Measurements from ENCODE around the gene CCL26. TPM values are rescaled to one million over a fixed set of nuclear protein-coding genes. Genes with fewer than 3 reads are reported as not detected.

CCL26 gene
- total and polyA plus RNA-seq, 2 of the 13 experiments (the other 11 are each of a cell fraction or from before 2014, with no cell fraction given), result 0.16 TPM; not detected in 1

DNA sequence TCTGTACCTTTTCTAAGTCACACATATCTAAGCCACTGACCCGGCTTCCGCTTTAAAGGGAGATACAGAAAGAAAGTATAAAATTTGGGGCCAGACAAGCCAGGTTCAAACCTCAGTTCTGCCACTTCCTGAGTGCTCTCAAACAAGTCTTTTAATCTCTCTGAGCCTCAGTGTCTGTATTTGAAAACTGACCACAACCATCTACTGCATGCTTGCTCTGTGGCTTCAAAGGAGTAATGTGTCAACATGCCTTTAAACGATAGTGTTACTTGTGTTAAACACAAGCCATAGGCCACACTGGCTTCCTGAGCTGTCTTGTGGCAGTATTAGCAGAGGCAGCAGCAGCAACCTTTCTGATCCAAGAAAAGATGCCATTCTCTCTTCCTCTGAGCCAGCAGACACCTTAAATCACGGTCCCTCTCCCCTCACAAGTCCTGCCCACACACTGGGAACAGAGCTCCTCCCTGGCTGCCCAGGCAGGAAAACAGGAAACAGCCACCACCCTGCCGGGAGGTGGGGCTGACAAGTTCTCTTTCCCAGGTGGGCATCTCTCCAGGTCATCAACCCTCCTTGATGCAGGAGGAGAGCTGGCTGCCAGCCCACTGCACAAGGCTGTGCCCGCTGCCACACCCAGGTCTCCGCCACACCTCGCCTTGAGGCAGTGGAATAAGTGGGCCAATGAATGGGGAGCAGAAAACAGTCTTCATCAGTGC is 44.0 kb downstream of the CCL26 start (continued):
- TF ChIP-seq ZNF207 (IDR thresholded peaks at IDR 0.05; ENCODE audit: borderline replicate concordance), result no peak
- TF ChIP-seq ISL2 (CRISPR knock-in tag; IDR thresholded peaks at IDR 0.05), result peak; percentile 51
- TF ChIP-seq BHLHE40 (IDR thresholded peaks at IDR 0.05; ENCODE audit: low read length), result 0 out of 2 replicates have a peak, but pooled peaks have one; percentile 34
- 0 out of 2 replicates have a peak, but pooled peaks have one; percentile 38 for TF ChIP-seq ZFP1 (CRISPR knock-in tag; IDR thresholded peaks at IDR 0.05)
- TF ChIP-seq, protein P1, sequence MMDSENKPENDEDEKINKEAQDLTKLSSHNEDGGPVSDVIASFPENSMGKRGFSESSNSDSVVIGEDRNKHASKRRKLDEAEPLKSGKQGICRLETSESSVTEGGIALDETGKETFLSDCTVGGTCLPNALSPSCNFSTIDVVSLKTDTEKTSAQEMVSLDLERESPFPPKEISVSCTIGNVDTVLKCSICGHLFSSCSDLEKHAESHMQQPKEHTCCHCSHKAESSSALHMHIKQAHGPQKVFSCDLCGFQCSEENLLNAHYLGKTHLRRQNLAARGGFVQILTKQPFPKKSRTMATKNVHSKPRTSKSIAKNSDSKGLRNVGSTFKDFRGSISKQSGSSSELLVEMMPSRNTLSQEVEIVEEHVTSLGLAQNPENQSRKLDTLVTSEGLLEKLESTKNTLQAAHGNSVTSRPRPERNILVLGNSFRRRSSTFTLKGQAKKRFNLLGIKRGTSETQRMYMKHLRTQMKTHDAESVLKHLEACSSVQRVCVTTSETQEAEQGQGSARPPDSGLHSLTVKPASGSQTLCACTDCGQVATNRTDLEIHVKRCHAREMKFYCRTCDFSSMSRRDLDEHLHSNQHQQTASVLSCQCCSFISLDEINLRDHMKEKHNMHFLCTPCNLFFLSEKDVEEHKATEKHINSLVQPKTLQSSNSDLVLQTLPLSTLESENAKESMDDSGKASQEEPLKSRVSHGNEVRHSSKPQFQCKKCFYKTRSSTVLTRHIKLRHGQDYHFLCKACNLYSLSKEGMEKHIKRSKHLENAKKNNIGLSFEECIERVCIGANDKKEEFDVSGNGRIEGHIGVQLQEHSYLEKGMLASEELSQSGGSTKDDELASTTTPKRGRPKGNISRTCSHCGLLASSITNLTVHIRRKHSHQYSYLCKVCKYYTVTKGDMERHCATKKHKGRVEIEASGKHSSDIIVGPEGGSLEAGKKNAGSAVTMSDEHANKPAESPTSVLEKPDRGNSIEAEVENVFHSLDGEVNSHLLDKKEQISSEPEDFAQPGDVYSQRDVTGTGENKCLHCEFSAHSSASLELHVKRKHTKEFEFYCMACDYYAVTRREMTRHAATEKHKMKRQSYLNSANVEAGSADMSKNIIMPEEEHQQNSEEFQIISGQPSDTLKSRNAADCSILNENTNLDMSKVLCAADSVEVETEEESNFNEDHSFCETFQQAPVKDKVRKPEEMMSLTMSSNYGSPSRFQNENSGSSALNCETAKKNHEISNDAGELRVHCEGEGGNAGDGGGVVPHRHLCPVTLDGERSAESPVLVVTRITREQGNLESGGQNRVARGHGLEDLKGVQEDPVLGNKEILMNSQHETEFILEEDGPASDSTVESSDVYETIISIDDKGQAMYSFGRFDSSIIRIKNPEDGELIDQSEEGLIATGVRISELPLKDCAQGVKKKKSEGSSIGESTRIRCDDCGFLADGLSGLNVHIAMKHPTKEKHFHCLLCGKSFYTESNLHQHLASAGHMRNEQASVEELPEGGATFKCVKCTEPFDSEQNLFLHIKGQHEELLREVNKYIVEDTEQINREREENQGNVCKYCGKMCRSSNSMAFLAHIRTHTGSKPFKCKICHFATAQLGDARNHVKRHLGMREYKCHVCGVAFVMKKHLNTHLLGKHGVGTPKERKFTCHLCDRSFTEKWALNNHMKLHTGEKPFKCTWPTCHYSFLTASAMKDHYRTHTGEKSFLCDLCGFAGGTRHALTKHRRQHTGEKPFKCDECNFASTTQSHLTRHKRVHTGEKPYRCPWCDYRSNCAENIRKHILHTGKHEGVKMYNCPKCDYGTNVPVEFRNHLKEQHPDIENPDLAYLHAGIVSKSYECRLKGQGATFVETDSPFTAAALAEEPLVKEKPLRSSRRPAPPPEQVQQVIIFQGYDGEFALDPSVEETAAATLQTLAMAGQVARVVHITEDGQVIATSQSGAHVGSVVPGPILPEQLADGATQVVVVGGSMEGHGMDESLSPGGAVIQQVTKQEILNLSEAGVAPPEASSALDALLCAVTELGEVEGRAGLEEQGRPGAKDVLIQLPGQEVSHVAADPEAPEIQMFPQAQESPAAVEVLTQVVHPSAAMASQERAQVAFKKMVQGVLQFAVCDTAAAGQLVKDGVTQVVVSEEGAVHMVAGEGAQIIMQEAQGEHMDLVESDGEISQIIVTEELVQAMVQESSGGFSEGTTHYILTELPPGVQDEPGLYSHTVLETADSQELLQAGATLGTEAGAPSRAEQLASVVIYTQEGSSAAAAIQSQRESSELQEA (CRISPR knock-in tag; IDR thresholded peaks at IDR 0.05; ENCODE audit: not compliant biosample characterization), result no peak
- TF ChIP-seq, protein P2, sequence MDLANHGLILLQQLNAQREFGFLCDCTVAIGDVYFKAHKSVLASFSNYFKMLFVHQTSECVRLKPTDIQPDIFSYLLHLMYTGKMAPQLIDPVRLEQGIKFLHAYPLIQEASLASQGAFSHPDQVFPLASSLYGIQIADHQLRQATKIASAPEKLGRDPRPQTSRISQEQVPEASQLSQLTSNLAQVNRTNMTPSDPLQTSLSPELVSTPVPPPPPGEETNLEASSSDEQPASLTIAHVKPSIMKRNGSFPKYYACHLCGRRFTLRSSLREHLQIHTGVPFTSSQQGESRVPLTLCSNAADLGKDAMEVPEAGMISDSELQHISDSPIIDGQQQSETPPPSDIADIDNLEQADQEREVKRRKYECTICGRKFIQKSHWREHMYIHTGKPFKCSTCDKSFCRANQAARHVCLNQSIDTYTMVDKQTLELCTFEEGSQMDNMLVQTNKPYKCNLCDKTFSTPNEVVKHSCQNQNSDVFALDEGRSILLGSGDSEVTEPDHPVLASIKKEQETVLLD (CRISPR knock-in tag; IDR thresholded peaks at IDR 0.05; ENCODE audit: low read depth), result no peak
- no peak for TF ChIP-seq ZNF136 (CRISPR knock-in tag; IDR thresholded peaks at IDR 0.05; ENCODE audit: low read depth)
- TF ChIP-seq, protein P3, sequence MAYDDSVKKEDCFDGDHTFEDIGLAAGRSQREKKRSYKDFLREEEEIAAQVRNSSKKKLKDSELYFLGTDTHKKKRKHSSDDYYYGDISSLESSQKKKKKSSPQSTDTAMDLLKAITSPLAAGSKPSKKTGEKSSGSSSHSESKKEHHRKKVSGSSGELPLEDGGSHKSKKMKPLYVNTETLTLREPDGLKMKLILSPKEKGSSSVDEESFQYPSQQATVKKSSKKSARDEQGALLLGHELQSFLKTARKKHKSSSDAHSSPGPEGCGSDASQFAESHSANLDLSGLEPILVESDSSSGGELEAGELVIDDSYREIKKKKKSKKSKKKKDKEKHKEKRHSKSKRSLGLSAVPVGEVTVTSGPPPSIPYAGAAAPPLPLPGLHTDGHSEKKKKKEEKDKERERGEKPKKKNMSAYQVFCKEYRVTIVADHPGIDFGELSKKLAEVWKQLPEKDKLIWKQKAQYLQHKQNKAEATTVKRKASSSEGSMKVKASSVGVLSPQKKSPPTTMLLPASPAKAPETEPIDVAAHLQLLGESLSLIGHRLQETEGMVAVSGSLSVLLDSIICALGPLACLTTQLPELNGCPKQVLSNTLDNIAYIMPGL (CRISPR knock-in tag; IDR thresholded peaks at IDR 0.05; ENCODE audit: borderline replicate concordance in 1 of 2, low read depth in 1 of 2), result peak in 1 of 2 experiments; percentile 42; a peak in 1 of 4 replicates
- 0 out of 2 replicates have a peak, but pooled peaks have one; percentile 25 for TF ChIP-seq RXRA (CRISPR knock-in tag; IDR thresholded peaks at IDR 0.05)
- TF ChIP-seq ZBTB21 (CRISPR knock-in tag; IDR thresholded peaks at IDR 0.05), result no peak
- TF ChIP-seq CEBPG (CRISPR knock-in tag; IDR thresholded peaks at IDR 0.05), result peak; percentile 39
- no peak for TF ChIP-seq TOE1 (CRISPR knock-in tag; IDR thresholded peaks at IDR 0.05)
- peak; percentile 77; the same call in 1 of the 2 replicates for TF ChIP-seq RXRB (CRISPR knock-in tag; IDR thresholded peaks at IDR 0.05; ENCODE audit: borderline replicate concordance)

All from HepG2 (cell line).